GM19239 (cell line): ENCODE measurements around the gene DHRSX.
"Not testable (repeated sequence)": the region's sequence is repeated elsewhere in the genome, so short reads cannot be mapped to it uniquely, and the experiment has no call there.

ENCODE experiments used
- DNase-seq: peaks from one replicate; pipeline ENCODE4 v3.0.0; 2011; ENCODE audit warnings: low spot score; ENCODE audit not compliant: insufficient read length
- FAIRE-seq: peaks from 2 replicates; lab custom pipeline; 2011; peaks lifted over from hg19 to GRCh38; lab: Jason Lieb, UNC

The DHRSX gene

GRCh38 chrX:2406891-2407518, 93.8 kb downstream of the DHRSX start:
- no peak for DNase-seq
- no peak for FAIRE-seq

- FAIRE-seq (no peak), DNase-seq (no peak)
Measured at GRCh38 chrX:2404776-2405175, 96.0 kb downstream of the DHRSX start.

GRCh38 chrX:2402361-2402690, 98.5 kb downstream of the DHRSX start:
- DNase-seq (no peak), FAIRE-seq (no peak)

GRCh38 chrX:2401590-2402360, 99.0 kb downstream of the DHRSX start:
- DNase-seq = no peak
- FAIRE-seq = no peak

GRCh38 chrX:2401201-2401589, 99.6 kb downstream of the DHRSX start:
- FAIRE-seq = no peak

GRCh38 chrX:2398064-2398656, 102.6 kb downstream of the DHRSX start:
- DNase-seq = no peak
- no peak for FAIRE-seq

More at GRCh38 chrX:2401201-2401589, 99.6 kb downstream of the DHRSX start:
- DNase-seq = no peak

GRCh38 chrX:2397229-2398063, 103.3 kb downstream of the DHRSX start:
- DNase-seq (no peak), FAIRE-seq (no peak)

- no peak for FAIRE-seq
Measured at GRCh38 chrX:2395261-2395992, 105.3 kb downstream of the DHRSX start.

GRCh38 chrX:2391869-2392606, 108.7 kb downstream of the DHRSX start:
- FAIRE-seq = no peak
- DNase-seq = no peak

More at GRCh38 chrX:2395261-2395992, 105.3 kb downstream of the DHRSX start:
- no peak for DNase-seq

- DNase-seq (no peak), FAIRE-seq (no peak)
Measured at GRCh38 chrX:2390754-2391153, 110.0 kb downstream of the DHRSX start.

- not testable (repeated sequence) for DNase-seq, FAIRE-seq
Measured at GRCh38 chrX:2389731-2390130, 111.0 kb downstream of the DHRSX start.

GRCh38 chrX:2389324-2389723, 111.5 kb downstream of the DHRSX start:
- FAIRE-seq (no peak), DNase-seq (no peak)

- FAIRE-seq = no peak
Measured at GRCh38 chrX:2388669-2389068, 112.1 kb downstream of the DHRSX start.

GRCh38 chrX:2387614-2388239, 113.0 kb downstream of the DHRSX start:
- FAIRE-seq = no peak
- DNase-seq = no peak

More at GRCh38 chrX:2388669-2389068, 112.1 kb downstream of the DHRSX start:
- no peak for DNase-seq

- FAIRE-seq (no peak), DNase-seq (no peak)
Measured at GRCh38 chrX:2385224-2385623, 115.6 kb downstream of the DHRSX start.

GRCh38 chrX:2384486-2384885, 116.3 kb downstream of the DHRSX start:
- DNase-seq = no peak
- FAIRE-seq = no peak

GRCh38 chrX:2383735-2384134, 117.0 kb downstream of the DHRSX start:
- DNase-seq = no peak
- FAIRE-seq = no peak

- FAIRE-seq (no peak), DNase-seq (no peak)
Measured at GRCh38 chrX:2383144-2383543, 117.6 kb downstream of the DHRSX start.
